H1 (cell line): ENCODE results near the gene SMOC2. TPM values are rescaled to one million over a fixed set of nuclear protein-coding genes. Genes with fewer than 3 reads are reported as not detected.

Source experiments
- BACH1 ChIP-seq: IDR thresholded peaks from 2 replicates; pipeline ENCODE4 v1.6.1; 2012; ENCODE audit warnings: low read length, improper control_type of control experiment
- CHD7 ChIP-seq: fragments of 300-600 bp; sonication (generic); IDR thresholded peaks from 2 replicates; pipeline ENCODE4 v1.7.1; 2012; ENCODE audit warnings: low read length, moderate library complexity, mild to moderate bottlenecking, inconsistent platforms; ENCODE audit not compliant: insufficient replicate concordance
- EP300 ChIP-seq, 2 experiments: IDR thresholded peaks; 1 replicate in 1 of 2; 2 replicates in 1 of 2; pipeline ENCODE4 v1.6.1; 2011 to 2012; ENCODE audit warnings: low read depth in 2 of 2, low read length in 2 of 2, mild to moderate bottlenecking in 2 of 2, borderline replicate concordance in 1 of 2, inconsistent platforms in 1 of 2, moderate library complexity in 1 of 2
- polyA plus RNA-seq, 7 experiments: library from polyadenylated mRNA; depleted of rRNA in 3 of 7; stranded (reverse) in 5 of 7; unstranded in 2 of 7; fragments of >200 nt in 5 of 7; fragments of 200-250 nt in 2 of 7; gene quantifications; 1 replicate in 5 of 7; 2 replicates in 1 of 7; 4 replicates in 1 of 7; pipeline versions ENCODE4 v1.2.1 to v1.2.3, GENCODE V29; 2011 to 2013; ENCODE audit warnings: missing spikeins in 2 of 7, mixed read lengths in 2 of 7
- total RNA-seq: library from RNA; stranded (reverse); fragmentation: NEBNext Ultra II Directional; extraction: Animal tissue kit (Norgen Biotek cat#: 25700); gene quantifications from 2 replicates; pipeline ENCODE4 v1.2.1, GENCODE V29; 2021

SMOC2 gene
- total and polyA plus RNA-seq, 2 of the 8 experiments (the other 6 are each of a cell fraction or from before 2014, with no cell fraction given), result 7.7 to 8.5 TPM

GRCh38 chr6:168683621-168684020, 242.6 kb downstream of the SMOC2 start (continued):
- TF ChIP-seq CHD7 (no peak), EP300 (IDR thresholded peaks at IDR 0.05; ENCODE audit: borderline replicate concordance in 1 of 2, low read depth in 2 of 2, low read length in 2 of 2) (no peak), BACH1 (no peak)
